GM19099 (cell line): ENCODE measurements around the gene TPH2.

Experiments used
- POLR2A ChIP-seq: IDR thresholded peaks from 3 replicates; pipeline ENCODE4 v1.6.1; 2011; ENCODE audit warnings: low read depth; ENCODE audit not compliant: insufficient read length; ENCODE audit errors: extremely low read depth

Gene TPH2

GRCh38 chr12:71950819-71951218 is 12.2 kb downstream of the TPH2 start:
- TF ChIP-seq POLR2A = no peak

GRCh38 chr12:71954083-71954778 is 15.6 kb downstream of the TPH2 start:
- TF ChIP-seq POLR2A = no peak

- no peak for TF ChIP-seq POLR2A
Observed at GRCh38 chr12:71954861-71955260, 16.2 kb downstream of the TPH2 start.

GRCh38 chr12:71955970-71956369 is 17.3 kb downstream of the TPH2 start:
- no peak for TF ChIP-seq POLR2A

- TF ChIP-seq POLR2A = no peak
Observed at GRCh38 chr12:71958056-71958455, 19.4 kb downstream of the TPH2 start.

GRCh38 chr12:71958457-71958856 is 19.8 kb downstream of the TPH2 start:
- TF ChIP-seq POLR2A = no peak

GRCh38 chr12:71958993-71959578 is 20.4 kb downstream of the TPH2 start:
- no peak for TF ChIP-seq POLR2A

GRCh38 chr12:71967211-71967610 is 28.6 kb downstream of the TPH2 start:
- no peak for TF ChIP-seq POLR2A

- TF ChIP-seq POLR2A = no peak
Observed at GRCh38 chr12:71969330-71969729, 30.7 kb downstream of the TPH2 start.

- TF ChIP-seq POLR2A = no peak
Observed at GRCh38 chr12:71970031-71970430, 31.4 kb downstream of the TPH2 start.

- no peak for TF ChIP-seq POLR2A
Observed at GRCh38 chr12:71972441-71973074, 33.9 kb downstream of the TPH2 start.

- TF ChIP-seq POLR2A = no peak
Observed at GRCh38 chr12:71973687-71974086, 35.0 kb downstream of the TPH2 start.

GRCh38 chr12:71980538-71980937 is 41.9 kb downstream of the TPH2 start:
- no peak for TF ChIP-seq POLR2A

- TF ChIP-seq POLR2A = no peak
Observed at GRCh38 chr12:71981149-71981548, 42.5 kb downstream of the TPH2 start.

GRCh38 chr12:71994715-71995114 is 56.1 kb downstream of the TPH2 start:
- no peak for TF ChIP-seq POLR2A

- TF ChIP-seq POLR2A = no peak
Observed at GRCh38 chr12:71999795-72000194, 61.1 kb downstream of the TPH2 start.
